Neural progenitor cell (in vitro differentiated cells): ENCODE results near the gene CIDEB. TPM values are rescaled to one million over a fixed set of nuclear protein-coding genes. Genes with fewer than 3 reads are reported as not detected.

Experiments
- DNase-seq: peaks from one replicate; pipeline ENCODE4 v3.0.0-alpha.2; 2016; ENCODE audit warnings: low spot score
- H2AFZ ChIP-seq: fragments of 200-600 bp; sonication (generic); replicated peaks from 2 replicates; pipeline ENCODE4 v1.6.1; 2016; ENCODE audit warnings: antibody characterized with exemption
- H3F3A ChIP-seq: fragments of 200-600 bp; sonication (generic); 2 replicates; pipeline ENCODE4 v1.6.1; 2016; ENCODE audit warnings: antibody characterized with exemption, low read depth
- H3K27ac ChIP-seq: fragments of 200-600 bp; sonication (generic); 2 replicates; pipeline ENCODE4 v1.5.1; 2016; ENCODE audit warnings: mild to moderate bottlenecking
- H3K27me3 ChIP-seq: fragments of 200-600 bp; sonication (generic); 2 replicates; pipeline ENCODE4 v1.6.1; 2016; ENCODE audit warnings: mild to moderate bottlenecking, moderate library complexity
- H3K36me3 ChIP-seq: fragments of 200-600 bp; sonication (generic); 2 replicates; pipeline ENCODE4 v1.5.1; 2016
- H3K4me1 ChIP-seq: fragments of 200-600 bp; sonication (generic); 2 replicates; pipeline ENCODE4 v1.6.1; 2016; ENCODE audit warnings: mixed run types
- H3K4me2 ChIP-seq: fragments of 200-600 bp; sonication (generic); 2 replicates; pipeline ENCODE4 v1.6.1; 2016
- H3K4me3 ChIP-seq: fragments of 200-600 bp; sonication (generic); 2 replicates; pipeline ENCODE4 v1.5.1; 2016
- H3K79me2 ChIP-seq: fragments of 200-600 bp; sonication (generic); 2 replicates; pipeline ENCODE4 v1.6.1; 2016; ENCODE audit warnings: low read depth
- H3K9ac ChIP-seq: fragments of 200-600 bp; sonication (generic); 2 replicates; pipeline ENCODE4 v1.6.1; 2016
- H3K9me3 ChIP-seq: fragments of 200-600 bp; sonication (generic); 2 replicates; pipeline ENCODE4 v1.5.1; 2016; ENCODE audit warnings: low read depth
- H4K20me1 ChIP-seq: fragments of 200-600 bp; sonication (generic); 2 replicates; pipeline ENCODE4 v1.6.1; 2016; ENCODE audit warnings: low read depth
- H3K27ac Mint-ChIP-seq: 3 replicates; pipeline ENCODE4 v1.8.0; 2021; ENCODE audit warnings: mixed read lengths
- H3K27me3 Mint-ChIP-seq: 2 replicates; pipeline ENCODE4 v1.8.0; 2022; ENCODE audit warnings: low read depth, mild to moderate bottlenecking, inconsistent platforms, moderate library complexity, mixed read lengths; ENCODE audit not compliant: insufficient read depth
- H3K36me3 Mint-ChIP-seq: 3 replicates; pipeline ENCODE4 v1.8.0; 2021; ENCODE audit warnings: mixed read lengths
- H3K4me1 Mint-ChIP-seq: 3 replicates; pipeline ENCODE4 v1.8.0; 2021; ENCODE audit warnings: mixed read lengths
- H3K4me3 Mint-ChIP-seq: 3 replicates; pipeline ENCODE4 v1.8.0; 2021; ENCODE audit warnings: mild to moderate bottlenecking, moderate library complexity, mixed read lengths
- H3K9me3 Mint-ChIP-seq: 3 replicates; pipeline ENCODE4 v1.8.0; 2020; ENCODE audit warnings: mixed read lengths
- CTCF ChIP-seq: fragments of 200-600 bp; sonication (generic); IDR thresholded peaks from 2 replicates; pipeline ENCODE4 v1.5.1; 2017; ENCODE audit warnings: antibody characterized with exemption, mild to moderate bottlenecking
- EZH2 ChIP-seq: fragments of 200-600 bp; sonication (generic); IDR thresholded peaks from 2 replicates; pipeline ENCODE4 v1.6.1; 2017; ENCODE audit warnings: antibody characterized with exemption, mild to moderate bottlenecking, moderate library complexity
- EZH2phosphoT487 ChIP-seq: fragments of 200-600 bp; sonication (generic); IDR thresholded peaks from 2 replicates; pipeline ENCODE4 v1.6.1; 2017; ENCODE audit warnings: antibody characterized with exemption
- total RNA-seq: library from RNA; depleted of rRNA; stranded (reverse); fragments of >200 nt; gene quantifications from 2 replicates; pipeline ENCODE4 v1.2.3, GENCODE V29; 2015; ENCODE audit warnings: low replicate concordance

The CIDEB gene
- total RNA-seq, 1 donor from 2014 or later = not detected

GRCh38 chr14:24298892-24299254 lies 8.9 kb downstream of the CIDEB start:
- Histone ChIP-seq H3K9ac (peak overlapping the region; percentile 83), H3K27me3 (no peaks in the 10 kb centered on the region), H3K4me2 (peak overlapping the region; percentile 86), H3F3A (peaks cover 12% of the 10 kb centered on the region), H3K4me1 (peaks cover 16% of the 10 kb centered on the region), H3K36me3 (no peaks in the 10 kb centered on the region), H2AFZ (no peak overlapping the region), H3K79me2 (peaks cover 17% of the 10 kb centered on the region), H3K9me3 (no peaks in the 10 kb centered on the region), H3K4me3 (peak overlapping the region; percentile 91), H3K27ac (no peak overlapping the region), H4K20me1 (no peaks in the 10 kb centered on the region)
- Mint-ChIP-seq H3K27me3 (peaks cover 2% of the 10 kb centered on the region), H3K36me3 (peaks cover 10% of the 10 kb centered on the region), H3K4me3 (peak overlapping the region; percentile 94), H3K9me3 (no peaks in the 10 kb centered on the region), H3K4me1 (peaks cover 25% of the 10 kb centered on the region), H3K27ac (peak overlapping the region; percentile 48)
- TF ChIP-seq CTCF = no peak
- no peak for TF ChIP-seq EZH2phosphoT487
- TF ChIP-seq EZH2 = no peak
- DNase-seq = no peak

- Histone ChIP-seq H3K9me3 (no peaks in the 10 kb centered on the region), H3K4me1 (peaks cover 16% of the 10 kb centered on the region), H2AFZ (no peak overlapping the region), H3K27me3 (no peaks in the 10 kb centered on the region), H3K4me3 (no peak overlapping the region), H3K36me3 (no peaks in the 10 kb centered on the region), H3K27ac (no peak overlapping the region), H3K9ac (no peak overlapping the region), H4K20me1 (no peaks in the 10 kb centered on the region), H3F3A (peaks cover 12% of the 10 kb centered on the region), H3K79me2 (peaks cover 17% of the 10 kb centered on the region), H3K4me2 (no peak overlapping the region)
- TF ChIP-seq EZH2 = no peak
- peak; percentile 55 for TF ChIP-seq CTCF
- peaks cover 25% of the 10 kb centered on the region for H3K4me1 Mint-ChIP-seq
- H3K27ac Mint-ChIP-seq = no peak overlapping the region
- no peaks in the 10 kb centered on the region for H3K9me3 Mint-ChIP-seq
- H3K27me3 Mint-ChIP-seq = peaks cover 2% of the 10 kb centered on the region
- peak; percentile 59 for DNase-seq
- H3K4me3 Mint-ChIP-seq = peak overlapping the region; percentile 67
- peaks cover 5% of the 10 kb centered on the region for H3K36me3 Mint-ChIP-seq
Measured at GRCh38 chr14:24297190-24297964, 10.4 kb downstream of the CIDEB start.

GRCh38 chr14:24296341-24297157 lies 11.2 kb downstream of the CIDEB start:
- peak overlapping the region; percentile 8 for H3K4me3 Mint-ChIP-seq
- Histone ChIP-seq H3F3A (peaks cover 12% of the 10 kb centered on the region), H3K27me3 (no peaks in the 10 kb centered on the region), H3K4me3 (no peak overlapping the region), H3K27ac (no peak overlapping the region), H3K4me2 (no peak overlapping the region), H3K9me3 (no peaks in the 10 kb centered on the region), H3K4me1 (peaks cover 16% of the 10 kb centered on the region), H4K20me1 (no peaks in the 10 kb centered on the region), H2AFZ (no peak overlapping the region), H3K79me2 (peaks cover 17% of the 10 kb centered on the region), H3K36me3 (no peaks in the 10 kb centered on the region), H3K9ac (no peak overlapping the region)
- no peak overlapping the region for H3K27ac Mint-ChIP-seq
- H3K4me1 Mint-ChIP-seq = peaks cover 25% of the 10 kb centered on the region
- TF ChIP-seq CTCF (peak; percentile 77), EZH2 (no peak)
- peaks cover 2% of the 10 kb centered on the region for H3K36me3 Mint-ChIP-seq
- peaks cover 2% of the 10 kb centered on the region for H3K27me3 Mint-ChIP-seq
- H3K9me3 Mint-ChIP-seq = no peaks in the 10 kb centered on the region
- DNase-seq = peak; percentile 75
